NCI-H2081 (cell line): ENCODE measurements around the gene ANO7.

ENCODE experiments used
- DNase-seq, 2 experiments: peaks; one replicate each; lab custom pipeline; 2025; lab: John Stamatoyannopoulos, UW

The ANO7 gene

GRCh38 chr2:241208058-241208457 is 19.6 kb downstream of the ANO7 start:
- no peak for DNase-seq

- DNase-seq, result no peak
Observed at GRCh38 chr2:241209271-241209670, 20.8 kb downstream of the ANO7 start.

- DNase-seq, result peak in 1 of 2 experiments; percentile 17
Observed at GRCh38 chr2:241211276-241211675, 22.8 kb downstream of the ANO7 start.

- no peak for DNase-seq
Observed at GRCh38 chr2:241213041-241213440, 24.6 kb downstream of the ANO7 start.

GRCh38 chr2:241213567-241213966 is 25.1 kb downstream of the ANO7 start:
- no peak for DNase-seq

GRCh38 chr2:241214209-241214608 is 25.7 kb downstream of the ANO7 start:
- no peak for DNase-seq

- DNase-seq, result no peak
Observed at GRCh38 chr2:241214766-241215165, 26.3 kb downstream of the ANO7 start.

GRCh38 chr2:241215421-241215820 is 26.9 kb downstream of the ANO7 start:
- no peak for DNase-seq

- DNase-seq, result no peak
Observed at GRCh38 chr2:241216211-241216761, 27.8 kb downstream of the ANO7 start.

GRCh38 chr2:241217320-241218031 is 29.0 kb downstream of the ANO7 start:
- peak; percentile 26 to 62 for DNase-seq

- peak in 1 of 2 experiments; percentile 23 for DNase-seq
Observed at GRCh38 chr2:241218131-241219029, 29.9 kb downstream of the ANO7 start.

GRCh38 chr2:241219030-241219382 is 30.5 kb downstream of the ANO7 start:
- no peak for DNase-seq

GRCh38 chr2:241219856-241220356 is 31.4 kb downstream of the ANO7 start:
- DNase-seq, result no peak

GRCh38 chr2:241223211-241224017 is 34.9 kb downstream of the ANO7 start:
- no peak for DNase-seq

GRCh38 chr2:241224018-241224850 is 35.8 kb downstream of the ANO7 start:
- no peak for DNase-seq

- no peak for DNase-seq
Observed at GRCh38 chr2:241224851-241225438, 36.5 kb downstream of the ANO7 start.

- no peak for DNase-seq
Observed at GRCh38 chr2:241225545-241225944, 37.1 kb downstream of the ANO7 start.

- no peak for DNase-seq
Observed at GRCh38 chr2:241225983-241226382, 37.5 kb downstream of the ANO7 start.

GRCh38 chr2:241226723-241227572 is 38.5 kb downstream of the ANO7 start:
- no peak for DNase-seq

- DNase-seq, result no peak
Observed at GRCh38 chr2:241227594-241227993, 39.1 kb downstream of the ANO7 start.
